HepG2 (cell line): ENCODE results near the gene IZUMO4. TPM values are rescaled to one million over a fixed set of nuclear protein-coding genes. Genes with fewer than 3 reads are reported as not detected.

Experiments
- CHD2 ChIP-seq: IDR thresholded peaks from 2 replicates; pipeline ENCODE4 v1.6.1; 2011; ENCODE audit warnings: low read depth, low read length, improper control_type of control experiment
- ERF ChIP-seq: IDR thresholded peaks from 2 replicates; pipeline ENCODE4 v1.6.1; 2018; ENCODE audit warnings: missing biosample characterization, missing genetic modification reagents
- FOXA1 ChIP-seq, 2 experiments: fragments of 450-650 bp in 1 of 2; sonication (generic) in 1 of 2; formaldehyde crosslinking in 1 of 2; IDR thresholded peaks; 2 replicates each; pipeline versions ENCODE4 v1.4.0 to v1.6.1; 2016 to 2020; ENCODE audit warnings: missing genetic modification reagents in 1 of 2
- HNRNPH1 ChIP-seq: fragments of 200-400 bp; formaldehyde crosslinking; optimal IDR thresholded peaks from 2 replicates; pipeline ENCODE3; 2017; ENCODE audit warnings: mild to moderate bottlenecking, low read depth, low read length
- IKZF4 ChIP-seq: sonication (generic); formaldehyde crosslinking; IDR thresholded peaks from 2 replicates; pipeline ENCODE4 v1.5.1; 2020; ENCODE audit warnings: borderline replicate concordance, mild to moderate bottlenecking, low read depth, missing genetic modification reagents; ENCODE audit errors: not compliant biosample characterization
- IRX3 ChIP-seq: sonication (generic); formaldehyde crosslinking; IDR thresholded peaks from 2 replicates; pipeline ENCODE4 v1.8.1; 2023; ENCODE audit warnings: mild to moderate bottlenecking, low read depth, missing genetic modification reagents, borderline replicate concordance
- MBNL3 ChIP-seq: fragments of 250-450 bp; sonication (Bioruptor Pico); conservative IDR thresholded peaks from 2 replicates; pipeline ENCODE4 v1.8.0; 2022; ENCODE audit warnings: mild to moderate bottlenecking, inconsistent platforms
- NFRKB ChIP-seq: fragments of 450-650 bp; IDR thresholded peaks from 2 replicates; pipeline ENCODE4 v1.6.1; 2017
- POLR2A ChIP-seq, 2 experiments: IDR thresholded peaks; 2 replicates each; pipeline ENCODE4 v1.6.1; 2011; ENCODE audit warnings: low read depth in 2 of 2, low read length in 2 of 2, mild to moderate bottlenecking in 1 of 2, moderate library complexity in 1 of 2; ENCODE audit not compliant: insufficient read depth in 1 of 2
- POLR2AphosphoS2 ChIP-seq: IDR thresholded peaks from 2 replicates; pipeline ENCODE4 v1.6.1; 2011; ENCODE audit warnings: low read depth, low read length, improper control_type of control experiment
- RELA ChIP-seq: sonication (generic); formaldehyde crosslinking; IDR thresholded peaks from 2 replicates; pipeline ENCODE4 v1.4.0; 2020; ENCODE audit warnings: missing genetic modification reagents
- TARDBP ChIP-seq: sonication (generic); formaldehyde crosslinking; IDR thresholded peaks from 2 replicates; pipeline ENCODE4 v1.8.0; 2022; ENCODE audit warnings: mild to moderate bottlenecking, missing genetic modification reagents
- U2AF2 ChIP-seq: fragments of 200-400 bp; formaldehyde crosslinking; IDR thresholded peaks from 2 replicates; pipeline ENCODE4 v1.6.1; 2017; ENCODE audit warnings: low read depth, mild to moderate bottlenecking, low read length
- ZBTB21 ChIP-seq: sonication (generic); formaldehyde crosslinking; IDR thresholded peaks from 2 replicates; pipeline ENCODE4 v1.4.0; 2020; ENCODE audit warnings: missing genetic modification reagents
- ZKSCAN5 ChIP-seq: sonication (generic); formaldehyde crosslinking; IDR thresholded peaks from 2 replicates; pipeline ENCODE4 v1.5.1; 2020; ENCODE audit warnings: mild to moderate bottlenecking, missing genetic modification reagents
- ZNF451 ChIP-seq: sonication (generic); formaldehyde crosslinking; IDR thresholded peaks from 2 replicates; pipeline ENCODE4 v1.5.0; 2020; ENCODE audit warnings: mild to moderate bottlenecking, missing genetic modification reagents
- ZNF605 ChIP-seq: sonication (generic); formaldehyde crosslinking; IDR thresholded peaks from 2 replicates; pipeline ENCODE4 v1.8.0; 2022; ENCODE audit warnings: mild to moderate bottlenecking, missing genetic modification reagents
- ZNF687 ChIP-seq: sonication (generic); formaldehyde crosslinking; IDR thresholded peaks from 2 replicates; pipeline ENCODE4 v1.5.1; 2020; ENCODE audit warnings: mild to moderate bottlenecking, missing genetic modification reagents, moderate library complexity
- ZNF850 ChIP-seq: sonication (generic); formaldehyde crosslinking; conservative IDR thresholded peaks from 2 replicates; pipeline ENCODE4 v1.9.0; 2021; ENCODE audit warnings: mild to moderate bottlenecking, missing genetic modification reagents
- polyA plus RNA-seq, 8 experiments: library from polyadenylated mRNA; depleted of rRNA in 3 of 8; stranded (reverse) in 7 of 8; unstranded in 1 of 8; fragments of >200 nt; fragmentation: Illumina TruSeq in 4 of 8; extraction: Trizol in 4 of 8; gene quantifications; 2 replicates each; pipeline versions ENCODE4 v1.2.1 to v1.2.3, GENCODE V29; 2011 to 2016; ENCODE audit warnings: low read depth in 4 of 8, missing spikeins in 1 of 8, mixed read lengths in 1 of 8; ENCODE audit not compliant: insufficient read depth in 1 of 8
- total RNA-seq, 5 experiments: library from RNA; depleted of rRNA; stranded (reverse); fragments of >200 nt; fragmentation: Illumina TruSeq; extraction: Trizol; gene quantifications; 2 replicates each; pipeline ENCODE4 v1.2.3, GENCODE V29; 2016; ENCODE audit warnings: low read depth in 1 of 5
- TF ChIP-seq, protein P1 (sequence below): sonication (generic); formaldehyde crosslinking; IDR thresholded peaks from 2 replicates; pipeline ENCODE4 v1.8.1; 2023; ENCODE audit warnings: mild to moderate bottlenecking, missing genetic modification reagents

The IZUMO4 gene
- total and polyA plus RNA-seq, 2 of the 13 experiments (the other 11 are each of a cell fraction or from before 2014, with no cell fraction given), result 0.77 to 3.9 TPM

DNA sequence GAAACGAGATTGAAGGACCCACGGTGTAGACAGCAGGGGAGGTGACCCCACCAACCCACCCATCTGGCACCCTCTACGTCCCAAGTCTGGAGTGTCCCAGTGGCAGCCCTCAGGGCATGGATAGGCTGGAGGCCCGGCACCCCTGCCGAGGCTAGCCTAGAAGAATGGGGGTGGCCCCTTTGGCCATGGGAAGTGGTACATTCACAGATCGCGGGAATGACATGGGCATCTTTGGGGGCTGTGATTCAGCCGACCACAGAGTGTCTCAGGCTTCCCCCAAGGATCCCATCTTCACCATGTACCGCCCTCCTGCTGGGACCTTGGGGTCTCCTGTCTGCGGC lies 34.4 kb upstream of the IZUMO4 start (continued):
- no peak for TF ChIP-seq CHD2
- 0 out of 4 replicates have a peak, but pooled peaks of 1 of the 2 experiments have one; percentile 32 for TF ChIP-seq POLR2A (IDR thresholded peaks at IDR 0.05; ENCODE audit: insufficient read depth in 1 of 2, low read depth in 2 of 2, low read length in 2 of 2)
- no peak for TF ChIP-seq ZNF850 (CRISPR knock-in tag)
- TF ChIP-seq POLR2AphosphoS2, result no peak
- no peak for TF ChIP-seq HNRNPH1
- TF ChIP-seq TARDBP (CRISPR knock-in tag), result no peak
- TF ChIP-seq IKZF4, result peak; percentile 15
- no peak for TF ChIP-seq U2AF2
- TF ChIP-seq, protein P1, sequence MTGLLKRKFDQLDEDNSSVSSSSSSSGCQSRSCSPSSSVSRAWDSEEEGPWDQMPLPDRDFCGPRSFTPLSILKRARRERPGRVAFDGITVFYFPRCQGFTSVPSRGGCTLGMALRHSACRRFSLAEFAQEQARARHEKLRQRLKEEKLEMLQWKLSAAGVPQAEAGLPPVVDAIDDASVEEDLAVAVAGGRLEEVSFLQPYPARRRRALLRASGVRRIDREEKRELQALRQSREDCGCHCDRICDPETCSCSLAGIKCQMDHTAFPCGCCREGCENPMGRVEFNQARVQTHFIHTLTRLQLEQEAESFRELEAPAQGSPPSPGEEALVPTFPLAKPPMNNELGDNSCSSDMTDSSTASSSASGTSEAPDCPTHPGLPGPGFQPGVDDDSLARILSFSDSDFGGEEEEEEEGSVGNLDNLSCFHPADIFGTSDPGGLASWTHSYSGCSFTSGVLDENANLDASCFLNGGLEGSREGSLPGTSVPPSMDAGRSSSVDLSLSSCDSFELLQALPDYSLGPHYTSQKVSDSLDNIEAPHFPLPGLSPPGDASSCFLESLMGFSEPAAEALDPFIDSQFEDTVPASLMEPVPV (CRISPR knock-in tag), result no peak
- TF ChIP-seq ERF, result no peak
- no peak for TF ChIP-seq ZNF451 (CRISPR knock-in tag)
- TF ChIP-seq MBNL3, result no peak
- no peak for TF ChIP-seq ZKSCAN5 (CRISPR knock-in tag)
- TF ChIP-seq ZNF687 (CRISPR knock-in tag), result 0 out of 2 replicates have a peak, but pooled peaks have one; percentile 12
- TF ChIP-seq IRX3 (CRISPR knock-in tag), result no peak
- 0 out of 2 replicates have a peak, but pooled peaks have one; percentile 46 for TF ChIP-seq ZNF605
- no peak for TF ChIP-seq NFRKB
- no peak for TF ChIP-seq RELA (CRISPR knock-in tag)
- no peak for TF ChIP-seq FOXA1 (IDR thresholded peaks at IDR 0.05)
- no peak for TF ChIP-seq FOXA1 (CRISPR knock-in tag; IDR thresholded peaks at IDR 0.05)
- TF ChIP-seq ZBTB21 (CRISPR knock-in tag), result no peak
